Measurements from ENCODE around the gene MXRA5.

GRCh38 chrX:3393178-3393577 lies 46.7 kb upstream of the MXRA5 start:
- TF ChIP-seq FOXM1 (IDR thresholded peaks at IDR 0.05; ENCODE audit: low read depth, low read length) (no peak), CHD1 (IDR thresholded peaks at IDR 0.05; ENCODE audit: low read depth, low read length) (no peak)
